ENCODE results near the gene IKBKE. TPM values are rescaled to one million over a fixed set of nuclear protein-coding genes. Genes with fewer than 3 reads are reported as not detected.

Gene IKBKE
- total and polyA plus RNA-seq, 10 of the 15 experiments (the other 5 are each of a cell fraction or from before 2014, with no cell fraction given): 12.8 to 35.1 (median 23.1) TPM

GRCh38 chr1:206477110-206477509 is 6.8 kb downstream of the IKBKE start:
- DNase-seq (ENCODE audit: low read depth, low spot score) (no peak), ATAC-seq (no peak), FAIRE-seq (no peak)
- POLR2A ChIA-PET: interaction anchor here (0.8 to 1.2 kb wide), 2 partner anchors 19 to 30 kb away, joined by 3 read pairs; no protein-coding TSS in a partner anchor
- Histone ChIP-seq H3K9me3 (replicated peaks; ENCODE audit: control insufficient read depth, insufficient read depth, low read length) (no peaks in the 10 kb centered on the region), H3K27ac (ENCODE audit: control insufficient read depth, insufficient read depth) (no peak overlapping the region), H4K20me1 (ENCODE audit: control insufficient read depth, insufficient read depth) (no peaks in the 10 kb centered on the region), H3K79me2 (ENCODE audit: control insufficient read depth, insufficient read depth, low read length) (peaks cover 15% of the 10 kb centered on the region), H3K4me1 (ENCODE audit: control insufficient read depth, insufficient read depth, low read length) (peaks cover 32% of the 10 kb centered on the region), H3K27me3 (replicated peaks in 1 of 2; ENCODE audit: control insufficient read depth in 2 of 2, insufficient read depth in 2 of 2, low read length in 1 of 2) (no peaks in the 10 kb centered on the region), H3K4me3 (no peak overlapping the region), H2AFZ (ENCODE audit: control insufficient read depth, low read depth, low read length) (no peak overlapping the region), H3K4me2 (ENCODE audit: control insufficient read depth, insufficient read depth) (no peak overlapping the region), H3K36me3 (ENCODE audit: control insufficient read depth in 2 of 2, insufficient read depth in 2 of 2, low read length in 1 of 2) (peaks cover 31 to 46% of the 10 kb centered on the region in 2 experiments), H3K9ac (ENCODE audit: control insufficient read depth, insufficient read depth, low read length) (no peak overlapping the region)
- CTCF ChIA-PET: interaction anchor here (0.7 to 10.7 kb wide), 10 partner anchors 13 to 187 kb away, joined by 3 to 199 read pairs (median 7); no protein-coding TSS in a partner anchor
- SMC1A ChIA-PET (ENCODE audit: uncharacterized antibody, unreplicated experiment): interaction anchor here (0.6 to 3.7 kb wide), 5 partner anchors 13 to 158 kb away, joined by 3 to 70 read pairs (median 3); no protein-coding TSS in a partner anchor
- BruUV-seq (replicated peaks): no TSS peak
- RAD21 ChIA-PET (ENCODE audit: unreplicated experiment): interaction anchor here (1.3 to 1.6 kb wide), 2 partner anchors 14 to 101 kb away, joined by 4 read pairs; no protein-coding TSS in a partner anchor
- intact Hi-C loops (cut with micrococcal nuclease; ENCODE audit: unreplicated experiment): no loop called here
- in situ Hi-C loops (cut with MboI): no loop called here
- WGBS (ENCODE audit: insufficient coverage, insufficient replicate concordance, low lambda C conversion rate, missing lambda C conversion rate): 99% methylated on average over 5 of the region's 5 CpGs
- TF ChIP-seq SIN3A (IDR thresholded peaks at IDR 0.05; ENCODE audit: low read depth, low read length): no peak
- TF ChIP-seq RELA (IDR thresholded peaks at IDR 0.05; ENCODE audit: borderline replicate concordance, partially characterized antibody): no peak
- TF ChIP-seq BCL3 (IDR thresholded peaks at IDR 0.05; ENCODE audit: borderline replicate concordance, insufficient read depth, low read depth, low read length, poor library complexity, severe bottlenecking): no peak
- TF ChIP-seq, protein P1, sequence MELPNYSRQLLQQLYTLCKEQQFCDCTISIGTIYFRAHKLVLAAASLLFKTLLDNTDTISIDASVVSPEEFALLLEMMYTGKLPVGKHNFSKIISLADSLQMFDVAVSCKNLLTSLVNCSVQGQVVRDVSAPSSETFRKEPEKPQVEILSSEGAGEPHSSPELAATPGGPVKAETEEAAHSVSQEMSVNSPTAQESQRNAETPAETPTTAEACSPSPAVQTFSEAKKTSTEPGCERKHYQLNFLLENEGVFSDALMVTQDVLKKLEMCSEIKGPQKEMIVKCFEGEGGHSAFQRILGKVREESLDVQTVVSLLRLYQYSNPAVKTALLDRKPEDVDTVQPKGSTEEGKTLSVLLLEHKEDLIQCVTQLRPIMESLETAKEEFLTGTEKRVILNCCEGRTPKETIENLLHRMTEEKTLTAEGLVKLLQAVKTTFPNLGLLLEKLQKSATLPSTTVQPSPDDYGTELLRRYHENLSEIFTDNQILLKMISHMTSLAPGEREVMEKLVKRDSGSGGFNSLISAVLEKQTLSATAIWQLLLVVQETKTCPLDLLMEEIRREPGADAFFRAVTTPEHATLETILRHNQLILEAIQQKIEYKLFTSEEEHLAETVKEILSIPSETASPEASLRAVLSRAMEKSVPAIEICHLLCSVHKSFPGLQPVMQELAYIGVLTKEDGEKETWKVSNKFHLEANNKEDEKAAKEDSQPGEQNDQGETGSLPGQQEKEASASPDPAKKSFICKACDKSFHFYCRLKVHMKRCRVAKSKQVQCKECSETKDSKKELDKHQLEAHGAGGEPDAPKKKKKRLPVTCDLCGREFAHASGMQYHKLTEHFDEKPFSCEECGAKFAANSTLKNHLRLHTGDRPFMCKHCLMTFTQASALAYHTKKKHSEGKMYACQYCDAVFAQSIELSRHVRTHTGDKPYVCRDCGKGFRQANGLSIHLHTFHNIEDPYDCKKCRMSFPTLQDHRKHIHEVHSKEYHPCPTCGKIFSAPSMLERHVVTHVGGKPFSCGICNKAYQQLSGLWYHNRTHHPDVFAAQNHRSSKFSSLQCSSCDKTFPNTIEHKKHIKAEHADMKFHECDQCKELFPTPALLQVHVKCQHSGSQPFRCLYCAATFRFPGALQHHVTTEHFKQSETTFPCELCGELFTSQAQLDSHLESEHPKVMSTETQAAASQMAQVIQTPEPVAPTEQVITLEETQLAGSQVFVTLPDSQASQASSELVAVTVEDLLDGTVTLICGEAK (IDR thresholded peaks at IDR 0.05; ENCODE audit: borderline replicate concordance): no peak
- no peak for TF ChIP-seq ZBTB4 (CRISPR knock-in tag; IDR thresholded peaks at IDR 0.05)
- TF ChIP-seq ZNF217 (IDR thresholded peaks at IDR 0.05): no peak
- no peak for TF ChIP-seq CHD1 (IDR thresholded peaks at IDR 0.05; ENCODE audit: low read depth, low read length)
- TF ChIP-seq, protein P2, sequence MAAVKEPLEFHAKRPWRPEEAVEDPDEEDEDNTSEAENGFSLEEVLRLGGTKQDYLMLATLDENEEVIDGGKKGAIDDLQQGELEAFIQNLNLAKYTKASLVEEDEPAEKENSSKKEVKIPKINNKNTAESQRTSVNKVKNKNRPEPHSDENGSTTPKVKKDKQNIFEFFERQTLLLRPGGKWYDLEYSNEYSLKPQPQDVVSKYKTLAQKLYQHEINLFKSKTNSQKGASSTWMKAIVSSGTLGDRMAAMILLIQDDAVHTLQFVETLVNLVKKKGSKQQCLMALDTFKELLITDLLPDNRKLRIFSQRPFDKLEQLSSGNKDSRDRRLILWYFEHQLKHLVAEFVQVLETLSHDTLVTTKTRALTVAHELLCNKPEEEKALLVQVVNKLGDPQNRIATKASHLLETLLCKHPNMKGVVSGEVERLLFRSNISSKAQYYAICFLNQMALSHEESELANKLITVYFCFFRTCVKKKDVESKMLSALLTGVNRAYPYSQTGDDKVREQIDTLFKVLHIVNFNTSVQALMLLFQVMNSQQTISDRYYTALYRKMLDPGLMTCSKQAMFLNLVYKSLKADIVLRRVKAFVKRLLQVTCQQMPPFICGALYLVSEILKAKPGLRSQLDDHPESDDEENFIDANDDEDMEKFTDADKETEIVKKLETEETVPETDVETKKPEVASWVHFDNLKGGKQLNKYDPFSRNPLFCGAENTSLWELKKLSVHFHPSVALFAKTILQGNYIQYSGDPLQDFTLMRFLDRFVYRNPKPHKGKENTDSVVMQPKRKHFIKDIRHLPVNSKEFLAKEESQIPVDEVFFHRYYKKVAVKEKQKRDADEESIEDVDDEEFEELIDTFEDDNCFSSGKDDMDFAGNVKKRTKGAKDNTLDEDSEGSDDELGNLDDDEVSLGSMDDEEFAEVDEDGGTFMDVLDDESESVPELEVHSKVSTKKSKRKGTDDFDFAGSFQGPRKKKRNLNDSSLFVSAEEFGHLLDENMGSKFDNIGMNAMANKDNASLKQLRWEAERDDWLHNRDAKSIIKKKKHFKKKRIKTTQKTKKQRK (IDR thresholded peaks at IDR 0.05; ENCODE audit: low read depth, low read length): no peak
- no peak for TF ChIP-seq BMI1 (IDR thresholded peaks at IDR 0.05; ENCODE audit: borderline replicate concordance)
- no peak for TF ChIP-seq FOXK2 (IDR thresholded peaks at IDR 0.05)
- TF ChIP-seq MEF2B (IDR thresholded peaks at IDR 0.05; ENCODE audit: partially characterized antibody, poor library complexity, severe bottlenecking): no peak

Measured in GM12878 (cell line).